ENCODE data around the gene SBNO1.
"Not testable (repeated sequence)": the region's sequence is repeated elsewhere in the genome, so short reads cannot be mapped to it uniquely, and the experiment has no call there.

Gene SBNO1

GRCh38 chr12:123388951-123389559 lies 24.4 kb upstream of the SBNO1 start:
- no peak for TF ChIP-seq CTCF (IDR thresholded peaks at IDR 0.05; ENCODE audit: control insufficient read depth, insufficient read depth, low read depth, low read length, missing control alignments)
- peak overlapping the region; percentile 44 for H3K4me3 ChIP-seq (ENCODE audit: control insufficient read depth, low read depth, low read length)
- DNase-seq (ENCODE audit: low read depth), result no peak

DNA sequence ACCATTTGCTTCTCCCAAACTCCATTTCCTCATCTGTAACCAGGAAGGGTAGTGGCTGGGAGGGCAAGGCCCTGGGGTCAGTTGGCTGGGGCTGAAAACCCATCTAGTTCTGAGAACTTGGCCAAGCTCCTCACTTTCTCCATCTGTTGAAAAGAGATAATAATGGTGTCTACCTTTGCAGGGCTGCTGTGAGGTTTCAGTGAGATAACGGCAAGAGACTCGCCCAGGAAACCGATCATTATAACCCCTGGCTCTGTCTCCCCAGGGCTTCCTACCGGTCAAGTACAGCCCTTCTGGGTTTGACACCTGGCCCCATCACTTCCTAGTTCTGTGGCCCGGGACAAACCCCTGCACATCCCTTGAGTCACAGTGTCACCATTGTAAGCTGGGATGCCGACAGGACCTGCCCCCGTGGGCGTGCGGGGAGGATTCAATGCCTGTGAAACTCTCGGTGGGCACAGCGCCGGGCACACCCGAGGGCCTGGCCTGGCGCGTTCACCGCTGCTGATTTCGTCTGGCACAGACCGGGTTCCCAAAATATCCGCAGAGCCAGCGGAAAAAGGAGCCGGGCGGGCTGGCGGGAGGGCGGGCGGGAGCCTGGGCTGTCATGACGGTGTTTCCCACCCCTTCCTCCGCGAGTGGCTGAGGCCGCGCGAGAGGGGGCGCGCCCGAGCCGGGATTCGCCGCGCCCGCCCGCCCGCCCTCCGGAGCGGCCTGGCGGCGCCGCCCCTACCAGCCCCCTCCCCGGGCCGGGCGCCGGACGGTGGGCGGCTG lies 23.7 kb upstream of the SBNO1 start:
- no peak for TF ChIP-seq CTCF (IDR thresholded peaks at IDR 0.05; ENCODE audit: control insufficient read depth, insufficient read depth, low read depth, low read length, missing control alignments)
- H3K4me3 ChIP-seq (ENCODE audit: control insufficient read depth, low read depth, low read length), result peak overlapping the region; percentile 60
- DNase-seq (ENCODE audit: low read depth), result no peak

DNA sequence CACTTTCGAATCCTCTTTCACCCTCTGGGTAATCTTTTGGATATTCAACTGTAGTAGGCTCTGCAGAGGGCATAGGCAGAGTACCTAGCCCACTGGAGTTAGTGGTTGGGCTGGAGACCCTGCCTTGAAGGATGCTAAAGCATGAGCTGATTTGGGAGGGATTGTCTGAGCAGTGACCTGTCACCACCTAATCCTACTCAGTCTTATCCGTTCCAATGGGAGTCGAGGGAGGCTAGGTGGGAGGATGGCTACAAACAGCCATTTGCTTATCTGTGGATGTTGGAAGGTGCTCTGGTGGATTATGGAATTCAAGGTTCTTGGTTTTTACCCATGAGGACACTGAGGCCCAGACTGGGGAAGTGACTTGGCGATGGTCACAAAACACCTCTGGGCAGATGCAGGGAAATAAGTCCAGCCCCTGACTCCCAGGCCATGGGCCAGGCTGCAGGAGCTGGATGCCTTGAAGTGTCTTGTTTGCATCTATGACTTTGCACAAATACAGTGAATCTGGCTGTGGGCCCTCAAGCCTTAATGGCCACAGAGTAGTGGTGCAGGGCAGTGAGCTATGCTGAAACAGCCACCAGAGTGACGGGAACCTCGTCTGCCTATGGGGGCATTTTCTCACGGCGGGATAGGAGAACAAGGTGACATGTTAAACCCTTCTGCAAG lies 23.0 kb upstream of the SBNO1 start:
- H3K4me3 ChIP-seq (ENCODE audit: control insufficient read depth, low read depth, low read length), result no peak overlapping the region; the same call in 1 of the 2 replicates
- no peak for TF ChIP-seq CTCF (IDR thresholded peaks at IDR 0.05; ENCODE audit: control insufficient read depth, insufficient read depth, low read depth, low read length, missing control alignments)
- DNase-seq (ENCODE audit: low read depth), result no peak

GRCh38 chr12:123385536-123385935 lies 20.9 kb upstream of the SBNO1 start:
- not testable (repeated sequence) for DNase-seq (ENCODE audit: low read depth); H3K4me3 ChIP-seq (ENCODE audit: control insufficient read depth, low read depth, low read length)

DNA sequence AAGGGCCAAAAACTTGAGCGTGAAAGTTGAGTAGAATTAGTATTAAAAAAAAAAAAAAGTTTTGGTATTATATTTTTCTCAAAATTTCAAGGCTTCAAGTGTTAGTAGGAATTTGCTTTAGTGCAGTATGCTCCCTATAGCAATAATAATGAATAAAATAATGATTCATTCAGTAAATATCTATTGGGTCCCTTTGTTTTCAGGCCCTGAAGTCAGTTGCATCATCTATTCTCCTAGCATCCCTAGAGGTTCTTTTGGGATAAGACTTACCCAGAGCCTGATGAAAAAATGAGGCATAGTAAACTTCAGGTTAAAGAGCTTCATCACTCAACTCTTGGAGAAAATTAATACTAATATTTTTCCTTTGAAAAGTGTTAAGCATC lies 20.3 kb upstream of the SBNO1 start:
- peak; percentile 8 for TF ChIP-seq CTCF (IDR thresholded peaks at IDR 0.05; ENCODE audit: control insufficient read depth, insufficient read depth, low read depth, low read length, missing control alignments)
- no peak for DNase-seq (ENCODE audit: low read depth)
- H3K4me3 ChIP-seq (ENCODE audit: control insufficient read depth, low read depth, low read length), result peak overlapping the region; percentile 93

- TF ChIP-seq CTCF (IDR thresholded peaks at IDR 0.05; ENCODE audit: control insufficient read depth, insufficient read depth, low read depth, low read length, missing control alignments), result no peak
- H3K4me3 ChIP-seq (ENCODE audit: control insufficient read depth, low read depth, low read length), result peak overlapping the region; percentile 93
- no peak for DNase-seq (ENCODE audit: low read depth)
Observed at GRCh38 chr12:123384318-123384993, 19.8 kb upstream of the SBNO1 start.
